ENCODE measurements around the gene HAPLN3. TPM values are rescaled to one million over a fixed set of nuclear protein-coding genes. Genes with fewer than 3 reads are reported as not detected.
A peak's percentile ranks its signal among the peaks of the same experiment; 100 is the strongest.

HAPLN3 gene
- total and polyA plus RNA-seq, 2 donors (not counting 3 experiments of a cell fraction or from before 2014, with no cell fraction given): 57.6 to 130 TPM

- ChIA-PET POLR2A (no interaction called here), CTCF (interaction anchor here (2.9 to 5.3 kb wide), 2 partner anchors 12 to 301 kb away, joined by 19 to 29 read pairs; no protein-coding TSS in a partner anchor)
- Histone ChIP-seq H3K9me3 (replicated peaks; ENCODE audit: control insufficient read depth, insufficient read depth, low read length) (no peaks in the 10 kb centered on the region), H4K20me1 (replicated peaks; ENCODE audit: control insufficient read depth, extremely low read depth, insufficient read depth, low read length) (no peaks in the 10 kb centered on the region), H3K4me1 (ENCODE audit: control insufficient read depth, extremely low read depth, insufficient read depth, low read length) (no peaks in the 10 kb centered on the region), H3K4me2 (ENCODE audit: insufficient read depth, low read length) (no peak overlapping the region), H3K9ac (replicated peaks; ENCODE audit: extremely low read depth, insufficient read depth, low read length) (no peak overlapping the region), H3K79me2 (ENCODE audit: control insufficient read depth, insufficient read depth, low read length) (no peaks in the 10 kb centered on the region), H2AFZ (ENCODE audit: low read depth, low read length) (no peak overlapping the region), H3K27me3 (ENCODE audit: control insufficient read depth in 2 of 2, insufficient read depth in 2 of 2, low read length in 2 of 2) (no peaks in the 10 kb centered on the region), H3K27ac (ENCODE audit: insufficient read depth, low read depth, low read length) (no peak overlapping the region), H3K9me1 (replicated peaks; ENCODE audit: control insufficient read depth, extremely low read depth, insufficient read depth, low read length) (no peaks in the 10 kb centered on the region), H3K36me3 (ENCODE audit: control insufficient read depth in 2 of 2, extremely low read depth in 1 of 2, insufficient read depth in 2 of 2, low read length in 2 of 2) (peaks cover 0 to 35% of the 10 kb centered on the region in 2 experiments), H3K4me3 (replicated peaks in 1 of 3; ENCODE audit: insufficient read depth in 1 of 3, low read depth in 1 of 3, low read length in 3 of 3) (no peak overlapping the region)
- TF ChIP-seq FOS (IDR thresholded peaks at IDR 0.05; ENCODE audit: borderline replicate concordance, insufficient read depth, low read length) (no peak), POLR2AphosphoS5 (IDR thresholded peaks at IDR 0.05; ENCODE audit: insufficient read depth, low read depth, low read length) (no peak), MAX (IDR thresholded peaks at IDR 0.05; ENCODE audit: insufficient read depth, insufficient read length) (no peak), EZH2 (IDR thresholded peaks at IDR 0.05; ENCODE audit: borderline replicate concordance, low read depth, low read length, severe bottlenecking) (no peak)
- intact Hi-C loops (cut with micrococcal nuclease) (no loop called here), dilution Hi-C loops (cut with MboI; ENCODE audit: extremely low pct_ligation_motif_present, low sequenced_read_pairs) (no loop called here)
- FAIRE-seq: no peak
- no peak for DNase-seq (ENCODE audit: low read depth, low spot score)
- BruUV-seq (replicated peaks): TSS peak; percentile 43
Measured at GRCh38 chr15:88877415-88877814, 17.9 kb downstream of the HAPLN3 start.

GRCh38 chr15:88876573-88876972, 18.8 kb downstream of the HAPLN3 start:
- ChIA-PET POLR2A (no interaction called here), CTCF (interaction anchor here (0.5 kb wide), 1 partner anchor 105 kb away, joined by 3 read pairs; no protein-coding TSS in a partner anchor)
- Histone ChIP-seq H3K36me3 (ENCODE audit: control insufficient read depth in 2 of 2, extremely low read depth in 1 of 2, insufficient read depth in 2 of 2, low read length in 2 of 2) (peaks cover 0 to 32% of the 10 kb centered on the region in 2 experiments), H3K9me3 (replicated peaks; ENCODE audit: control insufficient read depth, insufficient read depth, low read length) (no peaks in the 10 kb centered on the region), H3K4me3 (replicated peaks in 1 of 3; ENCODE audit: insufficient read depth in 1 of 3, low read depth in 1 of 3, low read length in 3 of 3) (no peak overlapping the region), H3K9me1 (replicated peaks; ENCODE audit: control insufficient read depth, extremely low read depth, insufficient read depth, low read length) (no peaks in the 10 kb centered on the region), H3K4me2 (ENCODE audit: insufficient read depth, low read length) (no peak overlapping the region), H4K20me1 (replicated peaks; ENCODE audit: control insufficient read depth, extremely low read depth, insufficient read depth, low read length) (no peaks in the 10 kb centered on the region), H3K9ac (replicated peaks; ENCODE audit: extremely low read depth, insufficient read depth, low read length) (no peak overlapping the region), H3K27me3 (ENCODE audit: control insufficient read depth in 2 of 2, insufficient read depth in 2 of 2, low read length in 2 of 2) (no peaks in the 10 kb centered on the region), H3K4me1 (ENCODE audit: control insufficient read depth, extremely low read depth, insufficient read depth, low read length) (no peaks in the 10 kb centered on the region), H3K27ac (ENCODE audit: insufficient read depth, low read depth, low read length) (no peak overlapping the region), H3K79me2 (ENCODE audit: control insufficient read depth, insufficient read depth, low read length) (no peaks in the 10 kb centered on the region), H2AFZ (ENCODE audit: low read depth, low read length) (no peak overlapping the region)
- dilution Hi-C loops (cut with MboI; ENCODE audit: extremely low pct_ligation_motif_present, low sequenced_read_pairs) (no loop called here), intact Hi-C loops (cut with micrococcal nuclease) (no loop called here)
- BruUV-seq (replicated peaks): no TSS peak
- no peak for FAIRE-seq
- no peak for DNase-seq (ENCODE audit: low read depth, low spot score)
- TF ChIP-seq GATA2 (IDR thresholded peaks at IDR 0.05; ENCODE audit: insufficient read depth, insufficient read length, low read depth, low read length): no peak
- no peak for TF ChIP-seq JUN (IDR thresholded peaks at IDR 0.05; ENCODE audit: borderline replicate concordance, insufficient read depth, insufficient read length, low read depth)
- TF ChIP-seq EZH2 (IDR thresholded peaks at IDR 0.05; ENCODE audit: borderline replicate concordance, low read depth, low read length, severe bottlenecking): no peak
- TF ChIP-seq MAX (IDR thresholded peaks at IDR 0.05; ENCODE audit: insufficient read depth, insufficient read length): no peak
- TF ChIP-seq CTCF (IDR thresholded peaks at IDR 0.05; ENCODE audit: extremely low read depth in 1 of 2, insufficient read depth in 1 of 2, low read depth in 1 of 2, low read length in 2 of 2): no peak
- no peak for TF ChIP-seq MYC (IDR thresholded peaks at IDR 0.05; ENCODE audit: low read depth, low read length)
- no peak for TF ChIP-seq POLR2A (IDR thresholded peaks at IDR 0.05; ENCODE audit: low read depth, low read length)
- TF ChIP-seq POLR2AphosphoS5 (IDR thresholded peaks at IDR 0.05; ENCODE audit: insufficient read depth, low read depth, low read length): no peak
- TF ChIP-seq FOS (IDR thresholded peaks at IDR 0.05; ENCODE audit: borderline replicate concordance, insufficient read depth, low read length): no peak
